ENCODE results near the gene RPS2. TPM values are rescaled to one million over a fixed set of nuclear protein-coding genes. Genes with fewer than 3 reads are reported as not detected.

The RPS2 gene
- total RNA-seq, 1 experiment from 2014 or later: 3,874 TPM

DNA sequence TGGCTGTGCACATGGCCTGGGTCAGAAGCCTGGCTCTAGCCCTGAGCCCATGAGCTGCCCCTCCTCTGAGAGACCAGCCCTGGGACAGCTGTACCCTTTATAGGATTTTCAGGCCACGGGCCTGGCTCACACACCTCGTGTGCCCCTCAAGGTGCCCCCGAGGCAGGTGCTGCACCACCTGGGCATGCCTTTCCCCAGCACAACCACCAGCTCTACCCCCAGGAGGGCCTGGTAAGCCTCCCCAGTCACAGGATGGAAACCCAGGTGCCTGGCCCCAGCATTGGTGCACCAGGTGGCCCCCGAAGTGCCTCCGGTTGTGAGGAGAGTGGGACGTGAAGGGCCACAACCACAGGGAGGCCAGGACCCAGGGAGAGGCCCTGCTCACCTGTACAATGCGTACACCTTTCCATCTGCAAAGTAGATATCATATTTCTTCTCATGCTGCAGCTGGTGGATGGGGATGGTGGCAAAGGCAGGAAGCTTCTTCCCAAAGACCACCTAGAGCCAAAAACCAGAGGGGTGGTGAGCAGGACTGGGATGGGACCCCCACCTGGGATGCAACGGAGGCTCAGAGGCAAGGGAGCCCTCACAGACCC, 38.7 kb upstream of the RPS2 start:
- H3K4me3 Mint-ChIP-seq: no peak overlapping the region
- no peaks in the 10 kb centered on the region; a peak in 1 of 5 replicates for H3K9me3 Mint-ChIP-seq
- no peaks in the 10 kb centered on the region for H4K20me1 ChIP-seq (ENCODE audit: control insufficient read depth, insufficient read depth, insufficient read length)
- peaks cover 20% of the 10 kb centered on the region; the same call in 1 of the 2 replicates for H3K79me2 ChIP-seq (ENCODE audit: insufficient read depth, low read length)
- H3K4me1 Mint-ChIP-seq: peaks cover 13 to 25% of the 10 kb centered on the region in 2 experiments
- no peak overlapping the region for H2BK12ac ChIP-seq (ENCODE audit: insufficient read length, low read depth, low read length)
- H3K9ac ChIP-seq (ENCODE audit: extremely low read depth, insufficient read length, low read length): no peak overlapping the region
- TF ChIP-seq, protein P1, sequence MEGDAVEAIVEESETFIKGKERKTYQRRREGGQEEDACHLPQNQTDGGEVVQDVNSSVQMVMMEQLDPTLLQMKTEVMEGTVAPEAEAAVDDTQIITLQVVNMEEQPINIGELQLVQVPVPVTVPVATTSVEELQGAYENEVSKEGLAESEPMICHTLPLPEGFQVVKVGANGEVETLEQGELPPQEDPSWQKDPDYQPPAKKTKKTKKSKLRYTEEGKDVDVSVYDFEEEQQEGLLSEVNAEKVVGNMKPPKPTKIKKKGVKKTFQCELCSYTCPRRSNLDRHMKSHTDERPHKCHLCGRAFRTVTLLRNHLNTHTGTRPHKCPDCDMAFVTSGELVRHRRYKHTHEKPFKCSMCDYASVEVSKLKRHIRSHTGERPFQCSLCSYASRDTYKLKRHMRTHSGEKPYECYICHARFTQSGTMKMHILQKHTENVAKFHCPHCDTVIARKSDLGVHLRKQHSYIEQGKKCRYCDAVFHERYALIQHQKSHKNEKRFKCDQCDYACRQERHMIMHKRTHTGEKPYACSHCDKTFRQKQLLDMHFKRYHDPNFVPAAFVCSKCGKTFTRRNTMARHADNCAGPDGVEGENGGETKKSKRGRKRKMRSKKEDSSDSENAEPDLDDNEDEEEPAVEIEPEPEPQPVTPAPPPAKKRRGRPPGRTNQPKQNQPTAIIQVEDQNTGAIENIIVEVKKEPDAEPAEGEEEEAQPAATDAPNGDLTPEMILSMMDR (conservative IDR thresholded peaks at IDR 0.05): no peak
- no CpG with 5 or more reads among the region's 8 CpGs for WGBS (ENCODE audit: extremely low coverage, insufficient read length, low lambda C conversion rate)
- no peak overlapping the region for H4K5ac ChIP-seq (ENCODE audit: insufficient read length, low read depth, low read length)
- H3K4me1 ChIP-seq (ENCODE audit: insufficient read depth, low read length): peaks cover 2% of the 10 kb centered on the region; the same call in 1 of the 2 replicates
- no peaks in the 10 kb centered on the region for H3K9me3 ChIP-seq (ENCODE audit: control insufficient read depth, low read depth, low read length)
- no peak overlapping the region for H3K4ac ChIP-seq (ENCODE audit: low read depth, low read length)
- DNase-seq: no peak
- no peak overlapping the region for H2BK20ac ChIP-seq (ENCODE audit: low read depth, low read length, poor library complexity, severe bottlenecking)
- H3T11ph ChIP-seq (ENCODE audit: low read length): no peak overlapping the region
- H3K4me2 ChIP-seq (ENCODE audit: insufficient read depth, insufficient read length, low read length): no peak overlapping the region
- H2BK120ac ChIP-seq (ENCODE audit: low read depth, low read length, poor library complexity, severe bottlenecking): no peak overlapping the region
- H2BK15ac ChIP-seq (ENCODE audit: low read depth, low read length): no peak overlapping the region
- no peak overlapping the region for H4K8ac ChIP-seq (replicated peaks; ENCODE audit: insufficient read length, low read depth, low read length)
- H4K91ac ChIP-seq (ENCODE audit: insufficient read length, low read depth, low read length): no peak overlapping the region
- H3K27me3 ChIP-seq (ENCODE audit: insufficient read depth, low read length): no peaks in the 10 kb centered on the region
- no peak overlapping the region for H3K56ac ChIP-seq (ENCODE audit: insufficient read length, low read depth, low read length)
- no peaks in the 10 kb centered on the region for H3K27me3 Mint-ChIP-seq (ENCODE audit: low read depth)
- H3K27ac Mint-ChIP-seq: no peak overlapping the region
- no peak overlapping the region for H3K27ac ChIP-seq (ENCODE audit: insufficient read length, low read depth, low read length)
- no peak overlapping the region for H2BK5ac ChIP-seq (ENCODE audit: insufficient read length, low read length)
- peaks cover 24% of the 10 kb centered on the region for H3K79me1 ChIP-seq (ENCODE audit: insufficient read depth, low read depth, low read length, poor library complexity, severe bottlenecking)
- no peak overlapping the region for H2AFZ ChIP-seq (ENCODE audit: low read length)
- H3K36me3 Mint-ChIP-seq (ENCODE audit: insufficient read depth in 1 of 3, low read depth in 3 of 3): peaks cover 16 to 43% (median 41%) of the 10 kb centered on the region in 3 experiments
- no peak overlapping the region for H2AK5ac ChIP-seq (ENCODE audit: insufficient read length, low read length)
- no peak overlapping the region for H3K18ac ChIP-seq (ENCODE audit: insufficient read length, low read depth, low read length)
- no peaks in the 10 kb centered on the region for H3K23me2 ChIP-seq (ENCODE audit: insufficient read length, low read depth, low read length, poor library complexity, severe bottlenecking)
- no peak overlapping the region for H3K23ac ChIP-seq (ENCODE audit: insufficient read length, low read depth, low read length)
- no peak overlapping the region for H3K14ac ChIP-seq (ENCODE audit: insufficient read depth, low read length)

Data from H9 (cell line).